Measurements from ENCODE around the gene TP53RK.

DNA sequence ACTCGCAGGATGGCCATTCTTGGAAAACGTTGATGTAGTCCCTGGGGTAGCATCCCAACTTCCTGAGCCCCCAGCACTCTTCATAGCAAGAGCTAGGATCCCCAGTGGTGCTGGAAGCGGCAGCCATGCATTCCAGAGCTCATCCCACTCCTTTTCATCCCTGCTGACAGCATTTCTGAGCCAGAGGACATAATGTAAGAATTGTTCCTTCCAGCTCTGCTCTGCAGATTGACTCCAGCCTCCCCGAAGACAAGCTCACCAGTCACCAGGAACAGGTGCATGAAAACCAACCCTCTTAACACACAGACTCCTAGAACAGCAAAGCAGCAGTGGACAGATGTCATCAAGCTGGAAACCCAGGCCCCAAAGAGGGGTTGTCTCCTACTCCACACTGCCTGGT is 41.8 kb downstream of the TP53RK start:
- no peak for TF ChIP-seq YY1 (IDR thresholded peaks at IDR 0.05)
- TF ChIP-seq, protein P1, sequence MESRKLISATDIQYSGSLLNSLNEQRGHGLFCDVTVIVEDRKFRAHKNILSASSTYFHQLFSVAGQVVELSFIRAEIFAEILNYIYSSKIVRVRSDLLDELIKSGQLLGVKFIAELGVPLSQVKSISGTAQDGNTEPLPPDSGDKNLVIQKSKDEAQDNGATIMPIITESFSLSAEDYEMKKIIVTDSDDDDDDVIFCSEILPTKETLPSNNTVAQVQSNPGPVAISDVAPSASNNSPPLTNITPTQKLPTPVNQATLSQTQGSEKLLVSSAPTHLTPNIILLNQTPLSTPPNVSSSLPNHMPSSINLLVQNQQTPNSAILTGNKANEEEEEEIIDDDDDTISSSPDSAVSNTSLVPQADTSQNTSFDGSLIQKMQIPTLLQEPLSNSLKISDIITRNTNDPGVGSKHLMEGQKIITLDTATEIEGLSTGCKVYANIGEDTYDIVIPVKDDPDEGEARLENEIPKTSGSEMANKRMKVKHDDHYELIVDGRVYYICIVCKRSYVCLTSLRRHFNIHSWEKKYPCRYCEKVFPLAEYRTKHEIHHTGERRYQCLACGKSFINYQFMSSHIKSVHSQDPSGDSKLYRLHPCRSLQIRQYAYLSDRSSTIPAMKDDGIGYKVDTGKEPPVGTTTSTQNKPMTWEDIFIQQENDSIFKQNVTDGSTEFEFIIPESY (IDR thresholded peaks at IDR 0.05), result no peak
- TF ChIP-seq, protein P2, sequence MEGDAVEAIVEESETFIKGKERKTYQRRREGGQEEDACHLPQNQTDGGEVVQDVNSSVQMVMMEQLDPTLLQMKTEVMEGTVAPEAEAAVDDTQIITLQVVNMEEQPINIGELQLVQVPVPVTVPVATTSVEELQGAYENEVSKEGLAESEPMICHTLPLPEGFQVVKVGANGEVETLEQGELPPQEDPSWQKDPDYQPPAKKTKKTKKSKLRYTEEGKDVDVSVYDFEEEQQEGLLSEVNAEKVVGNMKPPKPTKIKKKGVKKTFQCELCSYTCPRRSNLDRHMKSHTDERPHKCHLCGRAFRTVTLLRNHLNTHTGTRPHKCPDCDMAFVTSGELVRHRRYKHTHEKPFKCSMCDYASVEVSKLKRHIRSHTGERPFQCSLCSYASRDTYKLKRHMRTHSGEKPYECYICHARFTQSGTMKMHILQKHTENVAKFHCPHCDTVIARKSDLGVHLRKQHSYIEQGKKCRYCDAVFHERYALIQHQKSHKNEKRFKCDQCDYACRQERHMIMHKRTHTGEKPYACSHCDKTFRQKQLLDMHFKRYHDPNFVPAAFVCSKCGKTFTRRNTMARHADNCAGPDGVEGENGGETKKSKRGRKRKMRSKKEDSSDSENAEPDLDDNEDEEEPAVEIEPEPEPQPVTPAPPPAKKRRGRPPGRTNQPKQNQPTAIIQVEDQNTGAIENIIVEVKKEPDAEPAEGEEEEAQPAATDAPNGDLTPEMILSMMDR (IDR thresholded peaks at IDR 0.05; ENCODE audit: low read depth, low read length, missing input control), result no peak
- TF ChIP-seq GABPA (IDR thresholded peaks at IDR 0.05 in 1 of 2, conservative IDR thresholded peaks at IDR 0.05 in 1 of 2), result no peak
